Karpas-422 (cell line): ENCODE measurements around the gene DNAI4. TPM values are rescaled to one million over a fixed set of nuclear protein-coding genes. Genes with fewer than 3 reads are reported as not detected.
"Not testable (repeated sequence)": the region's sequence is repeated elsewhere in the genome, so short reads cannot be mapped to it uniquely, and the experiment has no call there.

ENCODE experiments used
- DNase-seq: peaks from one replicate; pipeline ENCODE4 v3.0.0-alpha.2; 2015
- H2AFZ ChIP-seq: fragments of 200-600 bp; sonication (generic); 2 replicates; pipeline ENCODE4 v1.6.1; 2014; ENCODE audit warnings: antibody characterized with exemption, low read length, mixed read lengths
- H3K27ac ChIP-seq: fragments of 200-600 bp; sonication (generic); 2 replicates; pipeline ENCODE4 v1.5.1; 2014; ENCODE audit warnings: mild to moderate bottlenecking, low read length, moderate library complexity
- H3K27me3 ChIP-seq: fragments of 200-600 bp; sonication (generic); 2 replicates; pipeline ENCODE4 v1.6.1; 2014; ENCODE audit warnings: low read length, mixed read lengths
- H3K36me3 ChIP-seq: fragments of 200-600 bp; sonication (generic); 2 replicates; pipeline ENCODE4 v1.6.1; 2014; ENCODE audit warnings: low read length, mixed read lengths; ENCODE audit not compliant: insufficient read depth
- H3K4me1 ChIP-seq: fragments of 200-600 bp; sonication (generic); 2 replicates; pipeline ENCODE4 v1.6.1; 2014; ENCODE audit warnings: mild to moderate bottlenecking, low read length, mixed read lengths
- H3K4me2 ChIP-seq: fragments of 200-600 bp; sonication (generic); 2 replicates; pipeline ENCODE4 v1.6.1; 2014; ENCODE audit warnings: low read length, low read depth, mild to moderate bottlenecking; ENCODE audit not compliant: poor library complexity, severe bottlenecking
- H3K4me3 ChIP-seq: fragments of 200-600 bp; sonication (generic); 2 replicates; pipeline ENCODE4 v1.5.1; 2014; ENCODE audit warnings: mild to moderate bottlenecking, antibody characterized with exemption, low read length, mixed read lengths
- H3K79me2 ChIP-seq: fragments of 200-600 bp; sonication (generic); 2 replicates; pipeline ENCODE4 v1.6.1; 2014; ENCODE audit warnings: mild to moderate bottlenecking, low read length, mixed read lengths
- H3K9ac ChIP-seq: fragments of 200-600 bp; sonication (generic); 2 replicates; pipeline ENCODE4 v1.6.0; 2014; ENCODE audit warnings: low read length
- H3K9me2 ChIP-seq: fragments of 200-600 bp; sonication (generic), shearing (Covaris generic); replicated peaks from 2 replicates; pipeline ENCODE4 v1.6.0; 2014; ENCODE audit warnings: mild to moderate bottlenecking, low read length, moderate library complexity; ENCODE audit not compliant: insufficient read depth
- H3K9me3 ChIP-seq: fragments of 300-700, 200-600 bp; sonication (generic); 2 replicates; pipeline ENCODE4 v1.6.1; 2014; ENCODE audit warnings: low read length, mixed read lengths
- H4K20me1 ChIP-seq: fragments of 200-600 bp; sonication (generic); 2 replicates; pipeline ENCODE4 v1.6.1; 2014; ENCODE audit warnings: mild to moderate bottlenecking, antibody characterized with exemption, low read length, low read depth; ENCODE audit not compliant: insufficient read depth
- total RNA-seq: library from RNA; depleted of rRNA; stranded (reverse); fragments of >200 nt; shearing (Covaris generic); gene quantifications from 2 replicates; pipeline ENCODE4 v1.2.3, GENCODE V29; 2014; ENCODE audit warnings: low replicate concordance

Gene DNAI4
- total RNA-seq, 1 experiment from 2014 or later: 0.48 TPM

DNA sequence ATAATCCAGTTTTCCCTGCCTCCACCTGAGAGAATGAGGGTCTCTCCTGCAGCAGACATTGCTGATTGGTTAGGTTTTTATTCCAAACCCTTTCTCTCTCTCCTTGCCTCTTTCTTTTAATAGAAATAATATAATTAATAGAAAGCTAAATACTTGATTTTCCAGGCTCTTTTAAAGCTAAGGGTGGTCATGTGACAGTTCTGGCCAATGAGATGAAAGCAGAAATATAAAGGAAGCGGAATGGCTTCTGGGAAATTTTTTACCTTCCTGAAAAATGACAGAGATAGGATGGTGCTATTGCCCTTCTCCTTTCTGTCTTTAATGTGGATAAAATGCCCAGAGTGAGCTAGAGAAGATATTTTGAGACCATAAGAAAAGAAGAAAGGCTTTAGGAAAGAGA, 35.6 kb downstream of the DNAI4 start:
- Histone ChIP-seq H3K4me1 (peaks cover 6% of the 10 kb centered on the region; the same call in 1 of the 2 replicates), H4K20me1 (no peaks in the 10 kb centered on the region), H2AFZ (no peak overlapping the region), H3K9ac (no peak overlapping the region), H3K27ac (no peak overlapping the region), H3K9me3 (no peaks in the 10 kb centered on the region), H3K4me2 (no peak overlapping the region), H3K27me3 (no peaks in the 10 kb centered on the region), H3K4me3 (no peak overlapping the region), H3K36me3 (no peaks in the 10 kb centered on the region), H3K9me2 (no peaks in the 10 kb centered on the region), H3K79me2 (no peaks in the 10 kb centered on the region)
- no peak for DNase-seq

DNA sequence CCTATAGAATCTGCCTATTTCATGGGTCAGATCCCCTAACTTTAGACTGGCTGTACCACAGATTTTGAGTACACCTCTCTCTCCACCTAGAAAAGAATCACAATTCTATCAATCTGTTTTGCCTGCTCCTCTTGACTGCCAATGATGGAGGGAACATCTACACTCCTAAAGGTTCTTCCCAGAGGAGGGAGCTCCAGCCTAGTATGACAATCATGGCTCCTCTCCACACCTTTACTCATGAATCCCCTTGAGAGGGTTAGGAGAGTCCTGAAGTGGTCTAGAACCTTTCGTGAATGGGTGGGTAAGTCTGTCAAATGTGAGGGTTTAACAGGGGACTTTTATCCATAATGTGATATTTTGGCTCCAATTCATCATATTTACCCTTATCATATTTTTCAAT, 48.0 kb downstream of the DNAI4 start:
- Histone ChIP-seq H3K79me2 (no peaks in the 10 kb centered on the region), H4K20me1 (no peaks in the 10 kb centered on the region), H3K9me3 (no peaks in the 10 kb centered on the region), H3K27ac (no peak overlapping the region), H3K36me3 (no peaks in the 10 kb centered on the region), H3K9ac (no peak overlapping the region), H3K27me3 (no peaks in the 10 kb centered on the region), H3K4me2 (no peak overlapping the region), H3K4me3 (no peak overlapping the region), H2AFZ (no peak overlapping the region), H3K9me2 (no peaks in the 10 kb centered on the region), H3K4me1 (no peaks in the 10 kb centered on the region)
- DNase-seq: no peak

DNA sequence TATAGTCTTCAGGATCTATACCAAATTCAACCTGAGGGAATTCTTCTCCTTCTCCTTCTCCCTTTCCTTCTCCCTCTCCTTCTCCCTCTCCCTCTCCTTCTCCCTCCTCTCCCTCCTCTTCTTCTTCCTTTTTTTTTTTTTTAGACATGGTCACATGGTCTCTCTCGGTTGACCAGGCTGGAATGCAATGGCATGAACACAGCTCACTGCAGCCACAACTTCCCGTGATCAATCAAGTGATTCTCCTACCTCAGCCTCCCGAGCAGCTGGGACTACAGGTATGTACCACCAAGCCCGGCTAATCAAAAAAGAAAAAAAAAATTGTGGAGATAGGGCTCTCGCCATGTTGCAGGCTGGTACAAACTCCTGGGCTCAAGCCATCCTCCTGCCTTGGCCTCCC, 51.5 kb downstream of the DNAI4 start:
- no peak for DNase-seq
- H3K4me1 ChIP-seq: no peaks in the 10 kb centered on the region
- H2AFZ ChIP-seq: no peak overlapping the region
- no peak overlapping the region for H3K4me2 ChIP-seq
- H4K20me1 ChIP-seq: no peaks in the 10 kb centered on the region
- no peak overlapping the region for H3K4me3 ChIP-seq
- H3K79me2 ChIP-seq: no peaks in the 10 kb centered on the region
- no peak overlapping the region for H3K27ac ChIP-seq
- H3K9ac ChIP-seq: no peak overlapping the region
- H3K9me3 ChIP-seq: no peaks in the 10 kb centered on the region
- no peaks in the 10 kb centered on the region for H3K9me2 ChIP-seq
- H3K36me3 ChIP-seq: no peaks in the 10 kb centered on the region
- no peaks in the 10 kb centered on the region for H3K27me3 ChIP-seq

DNA sequence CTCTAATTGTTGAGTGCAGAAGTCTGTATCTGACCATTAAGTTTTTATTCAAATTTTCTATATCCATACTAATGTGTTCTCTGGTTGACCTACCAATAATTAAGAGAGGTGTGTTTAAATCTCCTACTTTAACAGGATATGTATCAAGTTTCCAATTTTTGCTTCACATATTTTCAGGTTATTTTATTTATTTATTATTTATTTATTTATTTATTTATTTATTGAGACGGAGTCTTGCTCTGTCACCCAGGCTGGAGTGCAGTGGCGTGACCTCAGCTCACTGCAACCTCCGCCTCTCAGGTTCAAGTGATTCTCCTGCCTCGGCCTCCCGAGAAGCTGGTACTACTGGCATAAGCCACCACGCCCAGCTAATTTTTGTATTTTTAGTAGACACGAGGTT, 52.6 kb downstream of the DNAI4 start:
- H3K4me3 ChIP-seq, H4K20me1 ChIP-seq, DNase-seq, H3K4me1 ChIP-seq, H3K27ac ChIP-seq, H3K9me3 ChIP-seq, H2AFZ ChIP-seq, H3K9me2 ChIP-seq, H3K79me2 ChIP-seq, H3K4me2 ChIP-seq, H3K36me3 ChIP-seq, H3K9ac ChIP-seq, H3K27me3 ChIP-seq: not testable (repeated sequence)

DNA sequence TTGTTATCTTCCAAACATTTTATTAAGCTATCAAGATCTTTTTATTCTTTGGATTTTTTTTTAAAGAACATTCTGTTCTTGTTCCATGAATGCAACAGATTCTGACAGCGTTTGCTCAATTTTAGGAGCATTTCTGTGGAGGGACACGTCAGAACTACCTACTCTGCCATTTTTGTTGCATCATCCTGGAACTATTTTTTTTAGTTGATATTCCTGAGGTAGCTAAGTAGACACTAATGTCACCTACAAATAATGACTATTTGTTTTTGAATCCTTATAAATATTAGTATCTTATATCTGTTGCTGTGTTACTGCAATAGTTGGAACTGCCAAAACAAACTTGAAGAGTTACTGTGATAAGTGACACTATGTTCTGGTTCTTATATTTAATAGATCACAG, 57.2 kb downstream of the DNAI4 start:
- Histone ChIP-seq H3K9ac (no peak overlapping the region), H3K27ac (no peak overlapping the region)

DNA sequence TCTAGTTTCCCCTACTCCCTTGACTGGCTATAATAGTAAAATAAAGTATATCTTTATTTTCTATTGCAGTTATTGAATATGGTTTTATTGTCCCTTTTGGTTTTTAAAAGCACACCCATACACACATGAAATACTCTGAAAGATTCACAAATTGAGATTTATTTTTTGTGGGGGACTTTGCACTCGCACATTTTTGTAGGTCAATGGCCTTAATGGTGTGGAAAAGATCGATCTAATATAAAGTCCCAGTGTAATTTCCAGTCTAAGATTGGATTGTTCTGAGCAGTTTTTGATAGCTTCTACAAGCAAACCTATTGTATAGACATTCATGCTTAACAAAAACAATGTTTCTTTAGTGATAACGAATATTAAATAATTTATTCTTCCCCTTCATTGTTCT, 64.1 kb downstream of the DNAI4 start:
- H2AFZ ChIP-seq: no peak overlapping the region

More for the DNA sequence above, 57.2 kb downstream of the DNAI4 start:
- Histone ChIP-seq H4K20me1 (no peaks in the 10 kb centered on the region), H3K79me2 (no peaks in the 10 kb centered on the region), H3K9me3 (no peaks in the 10 kb centered on the region), H3K4me2 (no peak overlapping the region), H3K36me3 (no peaks in the 10 kb centered on the region), H3K4me3 (no peak overlapping the region), H3K9me2 (no peaks in the 10 kb centered on the region), H3K27me3 (no peaks in the 10 kb centered on the region), H2AFZ (no peak overlapping the region), H3K4me1 (no peaks in the 10 kb centered on the region)
- no peak for DNase-seq

DNA sequence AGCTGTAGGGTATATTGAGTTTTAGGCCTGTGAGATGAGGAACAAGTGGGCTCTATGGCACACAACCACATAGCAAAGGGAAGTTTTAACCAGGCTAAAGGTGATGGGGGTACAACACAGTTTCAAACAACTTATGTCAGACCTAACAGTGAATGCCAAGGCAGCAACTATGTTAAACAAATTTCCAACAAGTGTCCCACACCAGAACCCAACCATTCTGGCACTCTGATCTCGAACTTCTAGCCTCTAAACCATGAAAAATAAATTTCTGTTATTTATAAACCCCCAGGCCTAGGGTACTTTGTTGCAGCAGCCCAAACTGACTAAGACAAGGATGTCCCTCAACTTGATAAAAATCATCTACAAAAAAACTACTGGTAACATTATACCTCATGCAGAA, 71.3 kb downstream of the DNAI4 start:
- Histone ChIP-seq H3K36me3 (no peaks in the 10 kb centered on the region), H3K27me3 (no peaks in the 10 kb centered on the region), H4K20me1 (no peaks in the 10 kb centered on the region), H3K9ac (no peak overlapping the region), H3K9me3 (no peaks in the 10 kb centered on the region), H2AFZ (no peak overlapping the region), H3K27ac (no peak overlapping the region), H3K79me2 (no peaks in the 10 kb centered on the region), H3K4me3 (no peak overlapping the region), H3K4me2 (no peak overlapping the region), H3K9me2 (no peaks in the 10 kb centered on the region), H3K4me1 (peaks cover under 1% of the 10 kb centered on the region)
- DNase-seq: no peak

More for the DNA sequence above, 64.1 kb downstream of the DNAI4 start:
- Histone ChIP-seq H3K9me3 (no peaks in the 10 kb centered on the region), H3K27me3 (no peaks in the 10 kb centered on the region), H4K20me1 (no peaks in the 10 kb centered on the region), H3K27ac (no peak overlapping the region), H3K4me2 (no peak overlapping the region), H3K4me1 (no peaks in the 10 kb centered on the region), H3K4me3 (no peak overlapping the region), H3K9ac (no peak overlapping the region), H3K36me3 (no peaks in the 10 kb centered on the region), H3K9me2 (no peaks in the 10 kb centered on the region), H3K79me2 (no peaks in the 10 kb centered on the region)
- no peak for DNase-seq

DNA sequence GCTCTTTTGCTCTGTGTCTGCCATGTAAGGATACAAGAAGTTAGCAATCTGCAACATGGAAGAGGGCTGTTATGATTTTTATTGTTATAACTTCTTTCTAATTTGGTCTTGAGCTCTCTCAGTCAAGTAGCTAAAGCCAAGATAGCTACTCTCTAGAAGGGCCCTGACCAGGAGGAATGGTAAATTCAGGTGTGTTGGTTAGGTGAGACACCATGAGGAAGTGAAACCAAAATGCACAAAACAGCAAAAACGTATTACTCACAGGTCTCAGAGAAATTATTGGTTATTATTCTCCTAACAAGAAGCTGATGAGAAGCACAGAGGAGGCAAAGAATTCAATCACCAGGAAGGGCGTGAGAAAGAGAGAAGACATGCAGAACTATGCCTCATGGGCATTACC, 71.8 kb downstream of the DNAI4 start:
- H2AFZ ChIP-seq: no peak overlapping the region
- no peaks in the 10 kb centered on the region for H3K9me2 ChIP-seq
- H3K27me3 ChIP-seq: no peaks in the 10 kb centered on the region
- no peaks in the 10 kb centered on the region for H4K20me1 ChIP-seq
- H3K9me3 ChIP-seq: no peaks in the 10 kb centered on the region
- H3K9ac ChIP-seq: no peak overlapping the region
- H3K79me2 ChIP-seq: no peaks in the 10 kb centered on the region
- H3K27ac ChIP-seq: no peak overlapping the region
- peak; percentile 45 for DNase-seq
- no peak overlapping the region for H3K4me3 ChIP-seq
- H3K4me2 ChIP-seq: no peak overlapping the region
- H3K4me1 ChIP-seq: peaks cover 6% of the 10 kb centered on the region
- H3K36me3 ChIP-seq: no peaks in the 10 kb centered on the region

DNA sequence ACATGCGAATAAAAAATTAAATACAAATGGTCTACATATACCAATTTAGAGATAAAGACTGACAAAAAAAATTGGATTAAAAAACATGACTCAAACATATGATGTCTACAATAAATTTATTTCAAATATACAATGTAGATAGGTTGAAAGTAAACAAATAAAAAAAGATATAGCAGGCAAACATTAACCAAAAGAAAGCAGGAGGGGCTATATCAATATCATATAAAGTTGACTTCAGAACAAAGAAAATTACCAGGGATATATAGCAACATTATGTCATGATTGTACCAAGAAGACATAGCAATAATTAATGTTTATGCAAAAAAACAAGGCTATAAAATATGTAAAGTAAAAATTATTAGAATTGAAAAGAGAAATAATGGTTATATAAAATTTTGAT, 73.7 kb downstream of the DNAI4 start:
- no peaks in the 10 kb centered on the region for H3K79me2 ChIP-seq
- no peaks in the 10 kb centered on the region for H4K20me1 ChIP-seq
- no peaks in the 10 kb centered on the region for H3K9me3 ChIP-seq
- H3K4me2 ChIP-seq: no peak overlapping the region
- H3K4me1 ChIP-seq: peaks cover 12% of the 10 kb centered on the region
- H3K36me3 ChIP-seq: no peaks in the 10 kb centered on the region
- no peak overlapping the region for H3K9ac ChIP-seq
- no peak overlapping the region for H3K27ac ChIP-seq
- no peaks in the 10 kb centered on the region for H3K27me3 ChIP-seq
- no peak for DNase-seq
- H2AFZ ChIP-seq: no peak overlapping the region
- H3K4me3 ChIP-seq: no peak overlapping the region
- H3K9me2 ChIP-seq: no peaks in the 10 kb centered on the region
